ENCODE measurements around the gene CCL2.
"Not testable (repeated sequence)": the region's sequence is repeated elsewhere in the genome, so short reads cannot be mapped to it uniquely, and the experiment has no call there.

GRCh38 chr17:34227293-34227692, 27.8 kb upstream of the CCL2 start:
- not testable (repeated sequence) for TF ChIP-seq CTCF (conservative IDR thresholded peaks at IDR 0.05; ENCODE audit: low read depth, low read length); EZH2 (IDR thresholded peaks at IDR 0.05; ENCODE audit: borderline replicate concordance, low read depth, low read length, poor library complexity, severe bottlenecking)
